Transverse colon (tissue), 4 donors: ENCODE data around the gene PAPPA. TPM values are rescaled to one million over a fixed set of nuclear protein-coding genes. Genes with fewer than 3 reads are reported as not detected.

Experiments
- DNase-seq: peaks from one replicate; pipeline ENCODE4 v3.0.0-alpha.2; 2019
- H3K27ac ChIP-seq, 4 donors: fragments of 200-600 bp; sonication (generic); 2 replicates each; pipeline ENCODE4 v1.5.1; 2016 to 2018; ENCODE audit warnings: inconsistent platforms in 4 of 4
- H3K27me3 ChIP-seq: fragments of 200-600 bp; sonication (generic); 2 replicates; pipeline ENCODE4 v1.5.1; 2017; ENCODE audit warnings: inconsistent platforms
- H3K36me3 ChIP-seq, 4 donors: fragments of 200-600 bp; sonication (generic); 2 replicates each; pipeline ENCODE4 v1.5.1; 2017 to 2019; ENCODE audit warnings: inconsistent platforms in 4 of 4
- H3K4me1 ChIP-seq, 4 donors: fragments of 200-600 bp; sonication (generic); 2 replicates each; pipeline ENCODE4 v1.5.1; 2017 to 2020; ENCODE audit warnings: inconsistent platforms in 4 of 4
- H3K4me3 ChIP-seq, 4 donors: fragments of 200-600 bp; sonication (generic); 1 replicate in 1 of 4; 2 replicates in 3 of 4; pipeline versions ENCODE4 v1.5.1 to v1.6.1; 2017 to 2019; ENCODE audit warnings: inconsistent platforms in 4 of 4
- H3K9me3 ChIP-seq, 2 donors: fragments of 200-600 bp; sonication (generic); 2 replicates each; pipeline ENCODE4 v1.5.1; 2017 to 2019; ENCODE audit warnings: inconsistent platforms in 2 of 2
- EP300 ChIP-seq: sonication (generic); formaldehyde crosslinking; IDR thresholded peaks from one replicate; pipeline ENCODE4 v1.6.1; 2017; ENCODE audit warnings: antibody characterized with exemption, low read depth
- POLR2A ChIP-seq: fragments of 450-650 bp; IDR thresholded peaks from one replicate; pipeline ENCODE4 v1.6.1; 2016; ENCODE audit warnings: antibody characterized with exemption, mild to moderate bottlenecking, moderate library complexity
- POLR2AphosphoS5 ChIP-seq, 3 donors: sonication (generic); formaldehyde crosslinking; IDR thresholded peaks; one replicate each; pipeline ENCODE4 v1.6.1; 2016; ENCODE audit warnings: antibody characterized with exemption in 3 of 3
- WGBS, 2 donors: methylation state at CpG; one replicate each; pipeline ENCODE4 v1.1.5; 2018; ENCODE audit warnings: low coverage in 1 of 2; 5-methylcytosine and 5-hydroxymethylcytosine counted together
- in situ Hi-C, 4 donors: fragments of 200-750 bp; cut with MboI; loops; one replicate each; pipeline versions ENCODE4 v1.15.0 to v1.15.1; 2017; ENCODE audit warnings: low sequenced_read_pairs in 3 of 4, low pct_ligation_motif_present in 1 of 4, low pct_unique_long_range_greater_than_20kb in 1 of 4
- intact Hi-C: fragments of 100-400 bp; cut with DNase I; formaldehyde crosslinking; loops from one replicate; pipeline ENCODE4 v1.15.1; 2023; ENCODE audit warnings: low total_unique reads
- total RNA-seq, 4 donors: library from RNA; depleted of rRNA; stranded (reverse); fragments of >200 nt; gene quantifications; one replicate each; pipeline ENCODE4 v1.1.0, GENCODE V29; 2016
- TF ChIP-seq, protein P1 (sequence below), 5 experiments: fragments of 200-600 bp in 3 of 5; fragments of 450-650 bp in 2 of 5; sonication (generic) in 3 of 5; IDR thresholded peaks; 1 replicate in 2 of 5; 2 replicates in 3 of 5; pipeline ENCODE4 v1.5.1; 2016 to 2017; ENCODE audit warnings: antibody characterized with exemption in 5 of 5, inconsistent platforms in 3 of 5, mild to moderate bottlenecking in 2 of 5, moderate library complexity in 1 of 5

Gene PAPPA
- total RNA-seq, 4 donors from 2014 or later, result 0.37 to 4.4 (median 1.4) TPM

DNA sequence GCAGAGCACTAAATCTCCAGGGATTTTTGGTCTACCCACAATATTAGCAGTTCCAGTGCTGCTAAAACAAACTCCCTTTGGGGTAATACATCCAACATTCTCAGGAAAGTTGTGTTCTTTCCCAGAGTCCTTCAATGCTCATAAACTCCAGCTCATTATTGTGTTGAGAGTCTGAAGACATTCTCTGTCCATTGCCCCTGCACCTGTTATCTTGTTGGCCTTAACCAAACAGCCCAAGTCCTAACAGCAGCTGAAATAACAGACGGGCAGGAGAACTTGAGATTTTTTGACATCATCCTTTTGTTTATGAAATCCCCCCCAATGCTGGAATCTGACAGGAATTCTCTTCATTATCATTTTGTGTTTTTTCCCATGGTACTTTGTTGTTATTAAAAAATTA lies 110.8 kb downstream of the PAPPA start:
- no peaks in the 10 kb centered on the region for H3K36me3 ChIP-seq
- in situ Hi-C loops, result no loop called here
- no peak overlapping the region for H3K4me3 ChIP-seq
- TF ChIP-seq, protein P1, sequence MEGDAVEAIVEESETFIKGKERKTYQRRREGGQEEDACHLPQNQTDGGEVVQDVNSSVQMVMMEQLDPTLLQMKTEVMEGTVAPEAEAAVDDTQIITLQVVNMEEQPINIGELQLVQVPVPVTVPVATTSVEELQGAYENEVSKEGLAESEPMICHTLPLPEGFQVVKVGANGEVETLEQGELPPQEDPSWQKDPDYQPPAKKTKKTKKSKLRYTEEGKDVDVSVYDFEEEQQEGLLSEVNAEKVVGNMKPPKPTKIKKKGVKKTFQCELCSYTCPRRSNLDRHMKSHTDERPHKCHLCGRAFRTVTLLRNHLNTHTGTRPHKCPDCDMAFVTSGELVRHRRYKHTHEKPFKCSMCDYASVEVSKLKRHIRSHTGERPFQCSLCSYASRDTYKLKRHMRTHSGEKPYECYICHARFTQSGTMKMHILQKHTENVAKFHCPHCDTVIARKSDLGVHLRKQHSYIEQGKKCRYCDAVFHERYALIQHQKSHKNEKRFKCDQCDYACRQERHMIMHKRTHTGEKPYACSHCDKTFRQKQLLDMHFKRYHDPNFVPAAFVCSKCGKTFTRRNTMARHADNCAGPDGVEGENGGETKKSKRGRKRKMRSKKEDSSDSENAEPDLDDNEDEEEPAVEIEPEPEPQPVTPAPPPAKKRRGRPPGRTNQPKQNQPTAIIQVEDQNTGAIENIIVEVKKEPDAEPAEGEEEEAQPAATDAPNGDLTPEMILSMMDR (IDR thresholded peaks at IDR 0.05), result no peak
- no peak overlapping the region for H3K27ac ChIP-seq
- intact Hi-C loops, result no loop called here
- DNase-seq, result no peak
- 58 to 66% methylated on average over 1 of the region's 1 CpG for WGBS, 2 donors
- no peaks in the 10 kb centered on the region for H3K9me3 ChIP-seq
- no peaks in the 10 kb centered on the region for H3K27me3 ChIP-seq
- H3K4me1 ChIP-seq, result no peaks in the 10 kb centered on the region

DNA sequence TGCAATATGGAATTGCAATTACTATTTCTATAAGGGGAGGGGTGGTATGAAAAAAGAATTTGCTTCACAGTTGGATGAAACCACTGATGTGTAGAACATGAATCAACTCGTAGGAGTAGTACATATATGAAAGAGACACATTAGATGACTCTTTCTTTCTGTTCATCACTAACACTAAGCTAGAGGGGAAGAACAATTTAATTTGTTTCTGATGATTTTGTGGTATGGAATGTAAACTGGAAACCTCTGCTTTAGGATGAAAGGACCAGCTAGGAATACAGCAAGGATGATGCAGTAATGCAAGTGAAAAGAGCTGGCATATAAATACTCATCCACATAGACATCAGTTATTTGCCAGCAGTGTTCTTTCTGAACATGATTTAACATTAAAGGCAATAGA lies 113.4 kb downstream of the PAPPA start:
- TF ChIP-seq POLR2AphosphoS5 (IDR thresholded peaks at IDR 0.05), result no peak
- TF ChIP-seq, protein P1 (IDR thresholded peaks at IDR 0.05), result no peak
- TF ChIP-seq POLR2A, result no peak
- no peak for TF ChIP-seq EP300
- intact Hi-C loops (no loop called here), in situ Hi-C loops (no loop called here)
- no peak overlapping the region for H3K4me3 ChIP-seq
- no peaks in the 10 kb centered on the region for H3K9me3 ChIP-seq
- WGBS, 2 donors, result 53 to 64% methylated on average over 1 of the region's 1 CpG
- no peaks in the 10 kb centered on the region for H3K27me3 ChIP-seq
- H3K4me1 ChIP-seq, result no peaks in the 10 kb centered on the region
- no peak for DNase-seq
- H3K36me3 ChIP-seq, result no peaks in the 10 kb centered on the region
- no peak overlapping the region for H3K27ac ChIP-seq

DNA sequence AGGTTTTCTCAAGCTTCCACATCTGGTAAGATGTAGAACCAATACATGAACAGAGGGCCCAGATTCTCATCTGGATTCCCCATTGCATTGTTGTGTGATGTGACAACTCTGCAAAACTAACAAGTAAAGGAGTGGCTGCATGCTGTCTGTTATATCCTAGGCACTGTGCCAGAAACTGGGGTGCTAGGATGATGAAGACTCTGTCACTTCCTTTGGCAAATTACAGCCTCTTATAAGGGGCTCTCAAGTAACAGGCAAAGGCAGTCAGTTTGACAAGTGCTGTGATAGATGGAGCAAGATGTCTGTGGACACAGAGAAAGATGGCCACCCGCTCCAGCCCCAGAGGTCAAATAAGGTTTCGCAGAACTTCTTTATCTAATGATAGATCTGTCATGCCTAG lies 115.7 kb downstream of the PAPPA start:
- Histone ChIP-seq H3K27ac (no peak overlapping the region), H3K4me1 (no peaks in the 10 kb centered on the region), H3K27me3 (no peaks in the 10 kb centered on the region), H3K9me3 (no peaks in the 10 kb centered on the region), H3K36me3 (no peaks in the 10 kb centered on the region), H3K4me3 (no peak overlapping the region)
- TF ChIP-seq, protein P1 (IDR thresholded peaks at IDR 0.05), result no peak
- TF ChIP-seq EP300, result no peak
- TF ChIP-seq POLR2A, result no peak
- TF ChIP-seq POLR2AphosphoS5 (IDR thresholded peaks at IDR 0.05), result no peak
- no peak for DNase-seq
- in situ Hi-C loops (no loop called here), intact Hi-C loops (no loop called here)
- 80% methylated on average over 2 of the region's 2 CpGs; no CpG with 5 or more reads in 1 of the 2 donors for WGBS, 2 donors

DNA sequence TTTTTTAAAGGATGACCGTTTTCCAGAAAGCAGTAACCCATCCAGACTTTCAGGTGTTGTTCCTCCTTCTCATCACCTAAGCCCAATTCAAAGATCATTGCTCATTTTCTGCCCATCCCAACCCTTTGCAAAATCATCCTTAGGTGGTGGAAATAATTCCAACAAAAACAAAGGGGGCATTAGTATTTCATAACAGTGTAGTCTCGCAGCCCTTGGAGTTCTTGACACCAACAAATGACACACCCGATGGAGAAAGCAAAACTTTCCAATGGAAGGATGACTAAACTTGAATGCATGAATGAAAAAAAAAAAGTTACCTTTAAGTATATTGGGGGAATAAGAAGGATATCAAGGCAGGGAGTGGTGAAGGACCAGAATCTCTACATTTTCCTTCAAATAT lies 117.0 kb downstream of the PAPPA start:
- H3K4me1 ChIP-seq, result no peaks in the 10 kb centered on the region
- intact Hi-C loops, result no loop called here
- H3K9me3 ChIP-seq, result no peaks in the 10 kb centered on the region
- H3K27me3 ChIP-seq, result no peaks in the 10 kb centered on the region
- in situ Hi-C loops, result no loop called here
- no peak overlapping the region for H3K4me3 ChIP-seq
- no peak for DNase-seq
- TF ChIP-seq POLR2AphosphoS5 (IDR thresholded peaks at IDR 0.05) (no peak), POLR2A (no peak), EP300 (no peak)
- TF ChIP-seq, protein P1 (IDR thresholded peaks at IDR 0.05), result no peak
- WGBS, 2 donors, result 75 to 77% methylated on average over 3 of the region's 3 CpGs
- no peaks in the 10 kb centered on the region for H3K36me3 ChIP-seq
- H3K27ac ChIP-seq, result no peak overlapping the region
